Left ventricle myocardium inferior (tissue), 1 donor: Measurements from ENCODE around the gene CLEC16A. TPM values are rescaled to one million over a fixed set of nuclear protein-coding genes. Genes with fewer than 3 reads are reported as not detected.

Experiments
- DNase-seq: peaks from one replicate; pipeline ENCODE4 v3.0.0-alpha.2; 2020
- H3K27ac ChIP-seq: fragments of 200-600 bp; replicated peaks from 2 replicates; pipeline ENCODE4 v1.8.0; 2021
- H3K27me3 ChIP-seq: fragments of 200-600 bp; 2 replicates; pipeline ENCODE4 v1.8.0; 2021; ENCODE audit warnings: low read depth
- H3K36me3 ChIP-seq: fragments of 200-600 bp; 2 replicates; pipeline ENCODE4 v1.8.0; 2021
- H3K4me1 ChIP-seq: fragments of 200-600 bp; 2 replicates; pipeline ENCODE4 v1.8.0; 2021
- H3K4me3 ChIP-seq: fragments of 200-600 bp; 2 replicates; pipeline ENCODE4 v1.8.0; 2021; ENCODE audit warnings: mild to moderate bottlenecking, moderate library complexity
- H3K9me3 ChIP-seq: fragments of 200-600 bp; replicated peaks from 2 replicates; pipeline ENCODE4 v1.8.0; 2021
- CTCF ChIP-seq: fragments of 200-600 bp; IDR thresholded peaks from 2 replicates; pipeline ENCODE4 v1.8.0; 2021; ENCODE audit warnings: antibody characterized with exemption, mild to moderate bottlenecking, borderline replicate concordance
- intact Hi-C: fragments of 100-400 bp; cut with micrococcal nuclease; formaldehyde crosslinking; loops from one replicate; pipeline ENCODE4 v1.11.0; 2022
- total RNA-seq: library from RNA; stranded (reverse); fragmentation: NEBNext Ultra II Directional; extraction: Animal tissue kit (Norgen Biotek cat#: 25700); gene quantifications from one replicate; pipeline ENCODE4 v1.2.1, GENCODE V29; 2021
- donor health status: DM: no; HTN: yes; CAD: no; lungs with severe emphysema.

Gene CLEC16A
- total RNA-seq, 1 donor from 2014 or later, result 24.6 TPM

GRCh38 chr16:11213373-11213772 lies 269.0 kb downstream of the CLEC16A start:
- Histone ChIP-seq H3K9me3 (peaks cover 28% of the 10 kb centered on the region), H3K27ac (no peak overlapping the region), H3K27me3 (peaks cover 46% of the 10 kb centered on the region), H3K4me3 (no peak overlapping the region), H3K36me3 (no peaks in the 10 kb centered on the region), H3K4me1 (no peaks in the 10 kb centered on the region)
- DNase-seq, result no peak
- intact Hi-C loops, result no loop called here
- TF ChIP-seq CTCF, result no peak

GRCh38 chr16:11213799-11214198 lies 269.4 kb downstream of the CLEC16A start:
- no peak overlapping the region for H3K27ac ChIP-seq
- intact Hi-C loops, result no loop called here
- H3K36me3 ChIP-seq, result no peaks in the 10 kb centered on the region
- H3K27me3 ChIP-seq, result peaks cover 42% of the 10 kb centered on the region
- H3K9me3 ChIP-seq, result peaks cover 32% of the 10 kb centered on the region
- DNase-seq, result no peak
- no peak for TF ChIP-seq CTCF
- no peak overlapping the region for H3K4me3 ChIP-seq
- H3K4me1 ChIP-seq, result no peaks in the 10 kb centered on the region

- Histone ChIP-seq H3K36me3 (no peaks in the 10 kb centered on the region), H3K4me3 (no peak overlapping the region), H3K4me1 (no peaks in the 10 kb centered on the region), H3K9me3 (peaks cover 37% of the 10 kb centered on the region), H3K27me3 (peaks cover 24% of the 10 kb centered on the region), H3K27ac (no peak overlapping the region)
- intact Hi-C loops, result no loop called here
- no peak for TF ChIP-seq CTCF
- DNase-seq, result no peak
Measured at GRCh38 chr16:11215935-11216556, 271.7 kb downstream of the CLEC16A start.

- intact Hi-C loops, result no loop called here
- H3K4me3 ChIP-seq, result no peak overlapping the region
- H3K27ac ChIP-seq, result no peak overlapping the region
- no peak for TF ChIP-seq CTCF
- peaks cover 37% of the 10 kb centered on the region for H3K9me3 ChIP-seq
- no peaks in the 10 kb centered on the region for H3K36me3 ChIP-seq
- DNase-seq, result no peak
- no peaks in the 10 kb centered on the region for H3K4me1 ChIP-seq
- H3K27me3 ChIP-seq, result peaks cover 6% of the 10 kb centered on the region
Measured at GRCh38 chr16:11217651-11218603, 273.6 kb downstream of the CLEC16A start.

- no peak for DNase-seq
- TF ChIP-seq CTCF, result peak; percentile 43
- Histone ChIP-seq H3K36me3 (no peaks in the 10 kb centered on the region), H3K27me3 (no peaks in the 10 kb centered on the region), H3K4me3 (no peak overlapping the region), H3K4me1 (no peaks in the 10 kb centered on the region), H3K27ac (no peak overlapping the region), H3K9me3 (peaks cover 37% of the 10 kb centered on the region)
- intact Hi-C loops, result no loop called here
Measured at GRCh38 chr16:11218604-11218962, 274.2 kb downstream of the CLEC16A start.
